ENCODE results near the gene TLX2.
A peak's percentile ranks its signal among the peaks of the same experiment; 100 is the strongest.

The TLX2 gene

GRCh38 chr2:74502720-74503505 lies 11.3 kb upstream of the TLX2 start:
- peak overlapping the region; percentile 6 to 80 for H3K27ac ChIP-seq
- peak; percentile 87 for DNase-seq (ENCODE audit: low spot score)

GRCh38 chr2:74503506-74504475 lies 10.5 kb upstream of the TLX2 start:
- H3K4me3 ChIP-seq = peak overlapping the region; percentile 82
- DNase-seq (ENCODE audit: low spot score) = no peak
- H3K27ac ChIP-seq = peak overlapping the region; percentile 6 to 80
- TF ChIP-seq CTCF (IDR thresholded peaks at IDR 0.05) = no peak

More at GRCh38 chr2:74502720-74503505, 11.3 kb upstream of the TLX2 start:
- TF ChIP-seq CTCF (IDR thresholded peaks at IDR 0.05) = no peak
- peak overlapping the region; percentile 82 for H3K4me3 ChIP-seq

- TF ChIP-seq CTCF (IDR thresholded peaks at IDR 0.05) = no peak
- Histone ChIP-seq H3K27ac (no peak overlapping the region), H3K4me3 (no peak overlapping the region)
- no peak for DNase-seq (ENCODE audit: low spot score)
Measured at GRCh38 chr2:74504591-74504990, 9.7 kb upstream of the TLX2 start.

DNA sequence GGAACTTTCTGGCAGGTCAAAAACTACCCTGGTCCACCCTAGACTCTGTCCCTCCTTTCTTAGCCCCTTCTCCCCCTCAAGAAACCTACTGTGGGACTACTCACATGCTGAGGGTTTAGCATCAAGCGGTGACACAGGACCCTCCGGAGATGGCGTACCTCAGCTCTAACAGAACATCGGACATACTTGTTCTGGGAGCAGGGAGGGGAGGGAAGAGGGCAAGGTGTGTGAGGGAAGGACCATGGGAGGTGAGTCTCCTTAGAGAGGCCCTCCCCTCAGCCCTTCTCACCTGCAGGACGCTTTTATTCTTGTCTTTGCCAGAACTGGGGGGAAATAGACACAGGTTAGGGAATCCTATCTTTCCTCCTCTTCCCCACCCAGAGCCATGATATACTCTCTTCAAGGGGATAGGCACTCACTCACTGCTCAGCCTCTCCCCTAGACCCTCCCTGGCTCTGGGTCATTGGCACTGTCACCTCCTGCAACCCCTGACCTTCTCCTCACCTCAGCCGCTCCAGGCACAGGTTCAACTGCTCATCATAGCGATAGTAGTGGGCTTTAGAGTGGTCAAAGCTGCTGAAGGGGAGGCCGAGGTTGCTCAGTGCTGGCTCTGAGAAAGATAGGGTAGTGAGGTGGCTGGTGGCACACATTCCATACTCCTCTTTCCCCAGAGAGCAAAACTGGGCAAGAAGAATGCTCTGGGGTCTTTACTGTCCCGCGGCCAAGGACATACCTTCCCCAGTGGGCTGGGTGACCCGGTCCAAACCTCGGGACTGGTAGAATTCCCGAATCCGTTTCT lies 8.6 kb upstream of the TLX2 start:
- H3K27ac ChIP-seq = no peak overlapping the region
- TF ChIP-seq CTCF (IDR thresholded peaks at IDR 0.05) = no peak
- peak overlapping the region; percentile 22 for H3K4me3 ChIP-seq
- DNase-seq (ENCODE audit: low spot score) = no peak

- peak; percentile 98 for DNase-seq (ENCODE audit: low spot score)
- Histone ChIP-seq H3K27ac (peak within 1 kb of the TSS; percentile 97), H3K4me3 (peak within 1 kb of the TSS; percentile 83)
- TF ChIP-seq CTCF (IDR thresholded peaks at IDR 0.05) = no peak
Measured at GRCh38 chr2:74507145-74507925, 6.9 kb upstream of the TLX2 start, which contains the start of gene PCGF1. TSS of gene PCGF1 (minus strand) at chr2:74507695. CDS start at chr2:74507668, 27 bp downstream.
